Amniotic stem cell (primary cell): ENCODE data around the gene BEND6.

ENCODE experiments used
- DNase-seq: peaks from one replicate; lab custom pipeline; 2025; lab: John Stamatoyannopoulos, UW

The BEND6 gene

GRCh38 chr6:56940977-56941376 is 13.9 kb upstream of the BEND6 start:
- DNase-seq: no peak

GRCh38 chr6:56944661-56945060 is 10.2 kb upstream of the BEND6 start:
- no peak for DNase-seq

- DNase-seq: no peak
These were observed 8.5 kb upstream of the BEND6 start for GRCh38 chr6:56946368-56946767.

- DNase-seq: no peak
These were observed 7.0 kb upstream of the BEND6 start for GRCh38 chr6:56947924-56948323.

- DNase-seq: no peak
These were observed 5.6 kb upstream of the BEND6 start for GRCh38 chr6:56949265-56949664.

- no peak for DNase-seq
These were observed 4.9 kb upstream of the BEND6 start for GRCh38 chr6:56949925-56950495.

- DNase-seq: no peak
These were observed 3.7 kb upstream of the BEND6 start for GRCh38 chr6:56951049-56951831.

GRCh38 chr6:56953597-56954402 is 1.1 kb upstream of the BEND6 start:
- DNase-seq: no peak

GRCh38 chr6:56955171-56956155 is 556 bp downstream of the BEND6 start:
- peak; percentile 83 for DNase-seq

GRCh38 chr6:56956491-56956890 is 1.6 kb downstream of the BEND6 start:
- no peak for DNase-seq

- DNase-seq: no peak
These were observed 2.9 kb downstream of the BEND6 start for GRCh38 chr6:56957856-56958255.

- DNase-seq: no peak
These were observed 3.6 kb downstream of the BEND6 start for GRCh38 chr6:56958481-56958880.

GRCh38 chr6:56959094-56959493 is 4.2 kb downstream of the BEND6 start:
- DNase-seq: no peak

- DNase-seq: no peak
These were observed 5.0 kb downstream of the BEND6 start for GRCh38 chr6:56959938-56960337.

- DNase-seq: no peak
These were observed 6.2 kb downstream of the BEND6 start for GRCh38 chr6:56961151-56961550.

GRCh38 chr6:56962441-56962840 is 7.5 kb downstream of the BEND6 start:
- no peak for DNase-seq

- no peak for DNase-seq
These were observed 8.1 kb downstream of the BEND6 start for GRCh38 chr6:56963043-56963442.

GRCh38 chr6:56963793-56964192 is 8.9 kb downstream of the BEND6 start:
- DNase-seq: no peak

GRCh38 chr6:56965126-56965525 is 10.2 kb downstream of the BEND6 start:
- no peak for DNase-seq

- no peak for DNase-seq
These were observed 15.9 kb downstream of the BEND6 start for GRCh38 chr6:56970849-56971248.

- no peak for DNase-seq
These were observed 22.3 kb downstream of the BEND6 start for GRCh38 chr6:56977192-56977591.

- DNase-seq: no peak
These were observed 23.6 kb downstream of the BEND6 start for GRCh38 chr6:56978530-56978929.
